A549 treated with ZK216348 at 1 μM for 4 hours (cell line): ENCODE data around the gene GALK1. TPM values are rescaled to one million over a fixed set of nuclear protein-coding genes. Genes with fewer than 3 reads are reported as not detected.

Experiments
- total RNA-seq: library from RNA; stranded (reverse); fragments of 200-300 nt; extraction: Qiagen RNA extraction; gene quantifications from 5 replicates; pipeline ENCODE4 v1.2.3, GENCODE V29; 2022; ENCODE audit warnings: low read depth

The GALK1 gene
- total RNA-seq, result 37.4 to 83.5 TPM (median 70.9 TPM) in 5 replicates

DNA sequence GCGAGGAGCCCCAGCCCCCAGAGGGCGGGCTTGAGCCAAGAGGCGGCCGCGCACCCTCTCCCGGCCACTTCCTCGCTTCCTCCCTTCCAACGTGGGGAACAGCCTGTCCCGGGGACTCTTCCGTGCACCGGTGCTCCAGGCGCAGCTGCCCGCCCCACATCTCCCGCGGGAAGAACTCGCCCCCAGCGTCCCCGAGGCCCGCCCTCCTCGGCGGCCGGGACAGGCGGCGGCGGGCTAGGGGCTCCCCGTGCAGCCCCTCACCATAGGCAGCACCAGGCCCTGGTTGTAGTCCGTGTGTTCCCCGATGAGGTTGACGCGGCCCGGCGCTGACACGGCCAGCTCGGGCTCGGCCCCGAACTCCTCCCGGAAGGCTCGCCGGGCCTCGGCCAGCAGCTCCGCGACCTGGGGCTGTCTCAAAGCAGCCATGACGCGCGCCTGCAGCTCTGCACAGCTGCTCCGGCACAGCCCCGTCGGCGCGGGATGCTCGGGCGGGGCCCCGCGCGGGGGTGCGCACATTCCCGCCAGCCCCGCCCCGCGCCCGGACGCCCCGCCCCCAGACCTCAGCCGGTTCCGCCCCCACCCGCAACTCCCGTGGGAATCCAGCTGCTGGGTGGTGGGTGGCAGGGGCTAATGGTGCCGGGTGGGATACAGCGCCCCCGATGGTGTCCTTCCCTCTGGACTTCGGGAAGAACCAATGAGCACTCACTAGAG lies at the start of gene GALK1:
GALK1 (minus strand) TSS at position 482 of the 711 bp plus-strand sequence; CDS start at position 426, 56 bp downstream.

DNA sequence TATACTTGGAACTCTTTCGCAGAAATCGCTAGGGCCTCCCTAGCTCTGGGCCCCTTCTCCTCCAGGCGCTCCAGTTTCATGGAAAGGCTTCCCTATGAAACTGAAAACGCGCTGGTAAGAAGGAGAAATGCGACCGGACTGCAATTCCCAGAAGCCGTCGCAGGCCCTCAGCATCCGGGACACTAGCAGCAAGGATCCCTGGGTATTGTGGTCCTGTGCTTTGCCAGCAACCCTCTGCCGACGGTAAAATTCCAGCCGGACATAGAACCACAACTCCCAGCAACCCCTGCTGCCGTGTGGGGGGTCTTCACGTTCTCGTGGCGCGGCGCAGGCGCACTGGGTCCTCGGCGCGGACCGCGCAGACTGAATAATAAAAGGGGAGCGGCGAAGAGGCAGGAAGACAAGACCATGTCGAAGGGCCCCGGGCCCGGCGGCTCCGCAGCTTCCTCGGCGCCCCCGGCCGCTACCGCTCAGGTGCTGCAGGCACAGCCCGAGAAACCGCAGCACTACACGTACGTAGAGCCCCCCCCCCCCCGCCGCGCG lies 19.6 kb upstream of the GALK1 start, which contains the start of gene UNK:
UNK (plus strand) TSS at position 334 of the 543 bp plus-strand sequence; CDS start at position 409, 75 bp downstream.

DNA sequence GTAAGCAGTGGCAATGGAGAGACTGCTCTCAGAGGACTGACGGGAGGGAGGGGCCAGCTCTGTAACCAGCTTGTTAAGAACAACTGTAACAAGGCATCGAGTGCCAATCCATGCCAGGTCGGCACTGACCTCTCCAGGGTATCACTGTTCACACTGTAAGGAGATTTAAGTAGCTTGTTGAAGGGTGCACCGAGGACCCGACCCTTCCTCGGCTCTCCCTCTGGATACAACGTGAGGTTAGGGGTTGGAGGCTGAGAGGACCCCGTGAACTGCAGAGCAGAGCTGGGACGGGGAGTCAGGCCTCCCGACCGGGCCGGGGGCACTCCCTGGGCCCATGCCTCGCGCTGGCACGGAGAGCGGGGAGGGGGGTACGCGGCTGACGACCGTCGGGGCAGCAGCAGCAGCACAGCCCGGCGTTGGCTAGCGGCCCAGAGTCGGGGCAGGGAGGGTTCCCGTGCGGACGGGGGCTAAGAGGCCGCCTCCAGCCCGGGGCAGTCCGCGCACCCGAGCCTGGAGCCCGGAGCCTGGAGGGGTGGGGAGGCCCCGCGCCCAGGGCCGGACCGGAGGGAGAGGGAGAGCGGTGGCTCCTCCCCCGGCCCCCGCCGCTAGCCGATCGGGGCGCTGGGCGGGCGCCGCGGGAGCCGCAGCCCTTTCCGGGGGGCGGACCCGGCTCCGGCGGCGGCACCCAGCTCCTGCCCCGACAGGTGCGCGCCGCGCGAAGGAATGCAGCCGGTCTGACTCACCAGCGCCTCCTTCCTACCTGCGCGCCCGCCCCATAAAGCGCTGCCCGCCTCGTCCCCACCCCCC lies 44.1 kb downstream of the GALK1 start, which contains the start of gene ITGB4:
ITGB4 (plus strand) TSS at position 804 of the 807 bp plus-strand sequence. CDS start 3,245 bp downstream, outside the sequence.

Other genes with a start within 250 kb of the GALK1 start
- 7.2 to 12.1 TPM (median 11.0 TPM) in 5 replicates for gene CASKIN2, start 249.7 kb downstream of the GALK1 start, total RNA-seq
- 23.5 to 45.7 TPM (median 41.5 TPM) in 5 replicates for gene TSEN54, start 248.7 kb downstream of the GALK1 start, total RNA-seq
- 12.2 to 32.9 TPM (median 29.6 TPM) in 5 replicates for gene LLGL2, start 239.5 kb downstream of the GALK1 start, total RNA-seq
- gene MYO15B, start 177.4 kb downstream of the GALK1 start, total RNA-seq, result 32.3 to 66.7 TPM (median 51.1 TPM) in 5 replicates
- gene SMIM5, start 131.8 kb downstream of the GALK1 start, total RNA-seq, result 0.64 to 1.4 TPM (median 1.1 TPM) in 5 replicates
- 21.0 to 36.0 TPM (median 27.0 TPM) in 5 replicates for gene RECQL5, start 98.0 kb downstream of the GALK1 start, total RNA-seq
- 102 to 139 TPM (median 117 TPM) in 5 replicates for gene SAP30BP, start 97.9 kb downstream of the GALK1 start, total RNA-seq
- 50.8 to 123 TPM (median 97.0 TPM) in 5 replicates for gene ITGB4, start 43.7 kb downstream of the GALK1 start, total RNA-seq
- gene UNK, start 19.6 kb upstream of the GALK1 start, total RNA-seq, result 24.5 to 33.2 TPM (median 29.6 TPM) in 5 replicates
- 3.3 to 7.1 TPM (median 5.1 TPM) in 5 replicates for gene UNC13D, start 79.2 kb upstream of the GALK1 start, total RNA-seq
- gene WBP2, start 90.1 kb upstream of the GALK1 start, total RNA-seq, result 87.3 to 112 TPM (median 92.7 TPM) in 5 replicates
- gene TRIM47, start 113.4 kb upstream of the GALK1 start, total RNA-seq, result 117 to 177 TPM (median 163 TPM) in 5 replicates
- 25.7 to 47.8 TPM (median 39.1 TPM) in 5 replicates for gene TRIM65, start 131.8 kb upstream of the GALK1 start, total RNA-seq
- 79.6 to 127 TPM (median 121 TPM) in 5 replicates for gene MRPL38, start 139.7 kb upstream of the GALK1 start, total RNA-seq
- 3.1 to 12.6 TPM (median 8.6 TPM) in 5 replicates for gene FBF1, start 175.8 kb upstream of the GALK1 start, total RNA-seq
- gene ACOX1, start 214.0 kb upstream of the GALK1 start, total RNA-seq, result 14.2 to 19.1 TPM (median 17.6 TPM) in 5 replicates
- gene TEN1, start 214.0 kb upstream of the GALK1 start, total RNA-seq, result 21.2 to 29.2 TPM (median 24.2 TPM) in 5 replicates
- 3.6 to 5.9 TPM (median 5.2 TPM) in 5 replicates for gene CDK3, start 235.7 kb upstream of the GALK1 start, total RNA-seq